AG09319 (cell line): Measurements from ENCODE around the gene CAND2.
A peak's percentile ranks its signal among the peaks of the same experiment; 100 is the strongest.
"Not testable (repeated sequence)": the region's sequence is repeated elsewhere in the genome, so short reads cannot be mapped to it uniquely, and the experiment has no call there.

Experiments
- DNase-seq: peaks from one replicate; pipeline ENCODE4 v3.0.0-alpha.2; 2010; ENCODE audit warnings: low read depth; ENCODE audit errors: extremely low read depth
- TF ChIP-seq, protein P1 (sequence below): IDR thresholded peaks from 2 replicates; pipeline ENCODE4 v1.5.1; 2011; ENCODE audit warnings: low read depth, mild to moderate bottlenecking, inconsistent platforms, low read length, moderate library complexity

CAND2 gene

DNA sequence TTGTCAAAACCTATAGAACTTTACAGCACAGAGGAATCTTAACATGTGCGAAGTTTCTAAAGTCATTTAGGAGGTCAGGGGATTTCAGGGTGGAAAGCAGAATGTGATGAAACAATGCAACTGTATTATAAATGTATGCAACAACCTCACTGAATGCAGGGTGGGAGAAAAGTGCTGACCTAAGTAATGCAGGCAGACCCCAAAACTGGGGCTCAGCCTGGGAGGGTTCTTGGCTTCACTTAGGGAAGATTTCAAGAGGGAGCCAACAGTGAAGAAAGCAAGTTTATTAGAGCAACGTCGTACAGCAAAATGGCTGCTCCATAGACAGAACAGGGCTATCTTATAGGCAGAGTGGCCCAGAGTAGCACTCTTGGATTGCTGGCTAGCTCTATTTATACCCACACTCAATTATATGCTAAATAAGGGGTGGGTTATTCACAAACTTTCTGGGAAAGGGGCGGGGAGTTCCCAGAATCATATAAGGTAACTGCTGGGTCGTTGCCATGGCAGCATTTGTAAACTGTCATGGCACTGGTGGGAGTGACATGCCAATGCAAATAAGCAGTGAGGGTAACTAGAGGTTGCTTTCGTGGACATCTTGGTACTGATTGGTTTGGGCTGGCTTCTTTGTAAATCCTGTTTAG is 14.2 kb upstream of the CAND2 start:
- TF ChIP-seq, protein P1, sequence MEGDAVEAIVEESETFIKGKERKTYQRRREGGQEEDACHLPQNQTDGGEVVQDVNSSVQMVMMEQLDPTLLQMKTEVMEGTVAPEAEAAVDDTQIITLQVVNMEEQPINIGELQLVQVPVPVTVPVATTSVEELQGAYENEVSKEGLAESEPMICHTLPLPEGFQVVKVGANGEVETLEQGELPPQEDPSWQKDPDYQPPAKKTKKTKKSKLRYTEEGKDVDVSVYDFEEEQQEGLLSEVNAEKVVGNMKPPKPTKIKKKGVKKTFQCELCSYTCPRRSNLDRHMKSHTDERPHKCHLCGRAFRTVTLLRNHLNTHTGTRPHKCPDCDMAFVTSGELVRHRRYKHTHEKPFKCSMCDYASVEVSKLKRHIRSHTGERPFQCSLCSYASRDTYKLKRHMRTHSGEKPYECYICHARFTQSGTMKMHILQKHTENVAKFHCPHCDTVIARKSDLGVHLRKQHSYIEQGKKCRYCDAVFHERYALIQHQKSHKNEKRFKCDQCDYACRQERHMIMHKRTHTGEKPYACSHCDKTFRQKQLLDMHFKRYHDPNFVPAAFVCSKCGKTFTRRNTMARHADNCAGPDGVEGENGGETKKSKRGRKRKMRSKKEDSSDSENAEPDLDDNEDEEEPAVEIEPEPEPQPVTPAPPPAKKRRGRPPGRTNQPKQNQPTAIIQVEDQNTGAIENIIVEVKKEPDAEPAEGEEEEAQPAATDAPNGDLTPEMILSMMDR: no peak
- DNase-seq: no peak

DNA sequence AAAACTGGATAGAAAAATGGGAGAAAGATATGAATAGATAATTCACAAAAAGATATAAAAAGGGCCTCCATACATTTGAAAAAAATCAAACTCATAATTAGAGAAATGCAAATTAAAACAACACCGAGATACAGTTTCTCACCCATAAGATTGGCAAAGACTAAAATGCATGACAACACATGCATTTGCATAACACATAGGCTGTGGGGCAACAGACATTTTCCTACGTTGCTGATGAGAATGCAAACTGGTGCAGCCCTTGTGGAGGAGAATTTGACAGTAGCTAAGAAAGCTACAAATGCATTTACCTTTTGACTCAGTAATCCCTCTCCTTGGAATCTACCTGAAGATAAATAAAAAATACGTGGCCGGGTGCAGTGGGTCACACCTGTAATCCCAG is 11.4 kb upstream of the CAND2 start:
- DNase-seq: no peak

DNA sequence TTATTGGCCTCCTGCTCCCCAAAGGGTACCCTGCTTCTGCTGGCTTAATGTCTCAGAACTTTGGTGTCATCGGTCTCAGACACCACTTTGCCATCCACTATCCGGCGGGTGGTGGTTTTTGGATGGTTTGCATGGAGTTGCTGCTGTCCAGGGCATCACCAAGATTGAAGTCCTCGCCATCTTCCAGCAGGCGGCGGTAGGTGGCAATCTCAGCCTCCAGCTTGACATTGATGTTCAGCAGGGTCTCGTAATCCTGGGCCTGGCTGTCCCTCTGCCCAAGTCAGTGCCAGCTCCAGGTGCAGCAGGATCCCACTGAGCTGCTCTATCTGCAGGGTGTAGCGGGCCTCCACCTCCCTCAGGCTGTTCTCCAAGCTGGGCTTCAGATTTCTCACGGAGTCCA is 9.1 kb upstream of the CAND2 start:
- TF ChIP-seq, protein P1: peak; percentile 44
- not testable (repeated sequence) for DNase-seq

More for the DNA sequence above, 11.4 kb upstream of the CAND2 start:
- TF ChIP-seq, protein P1: no peak

DNA sequence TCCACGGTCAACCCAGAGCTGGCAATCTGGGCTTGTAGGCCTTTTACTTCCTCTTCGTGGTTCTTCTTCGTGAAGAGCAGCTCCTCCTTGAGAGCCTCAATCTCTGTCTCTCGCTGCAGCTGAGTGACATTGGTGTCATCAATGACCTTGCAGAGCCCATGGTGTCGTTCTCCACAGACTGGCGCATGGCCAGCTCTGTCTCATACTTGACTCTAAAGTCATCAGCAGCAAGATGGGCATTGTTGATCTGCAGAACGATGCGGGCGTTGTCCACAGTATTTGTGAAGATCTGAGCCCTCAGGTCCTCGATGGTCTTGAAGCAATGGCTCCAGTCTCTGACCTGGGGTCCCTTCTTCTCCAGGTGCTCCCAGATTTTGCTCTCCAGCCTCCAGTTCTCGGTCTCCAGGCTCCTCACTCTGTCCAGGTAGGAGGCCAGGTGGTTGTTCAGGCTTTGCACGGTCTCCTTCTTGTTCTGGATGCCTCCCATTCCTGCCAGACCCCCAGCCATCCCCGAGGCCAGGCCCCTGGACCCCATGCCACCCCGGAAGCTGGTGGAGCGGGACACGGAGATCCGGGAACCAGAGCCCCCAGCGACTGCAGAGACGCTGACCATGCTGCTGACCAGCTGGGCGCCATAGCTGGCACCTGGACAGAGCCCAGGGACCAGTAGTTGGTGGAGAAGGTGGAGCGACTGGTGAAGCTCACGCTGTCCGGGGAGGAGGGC is 8.4 kb upstream of the CAND2 start:
- DNase-seq: not testable (repeated sequence)

DNA sequence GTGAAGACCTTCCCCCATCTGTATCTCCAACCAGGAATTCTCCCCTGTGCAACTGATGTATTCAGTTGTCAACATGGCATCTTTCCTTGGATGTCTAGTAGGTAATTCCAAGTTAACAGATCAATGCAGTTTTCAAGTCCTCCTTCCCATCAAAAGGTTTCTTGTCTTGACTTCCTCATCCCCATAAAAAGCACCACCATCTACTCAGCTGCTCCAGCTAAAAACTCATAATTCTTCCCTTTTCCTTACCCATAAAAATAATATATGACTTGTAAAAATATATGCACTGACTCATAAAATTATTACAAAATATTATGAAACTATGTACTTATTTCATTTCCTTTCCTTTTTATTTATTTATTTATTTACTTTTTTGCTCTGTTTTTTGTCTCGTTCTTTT is 5.0 kb upstream of the CAND2 start:
- TF ChIP-seq, protein P1: no peak

DNA sequence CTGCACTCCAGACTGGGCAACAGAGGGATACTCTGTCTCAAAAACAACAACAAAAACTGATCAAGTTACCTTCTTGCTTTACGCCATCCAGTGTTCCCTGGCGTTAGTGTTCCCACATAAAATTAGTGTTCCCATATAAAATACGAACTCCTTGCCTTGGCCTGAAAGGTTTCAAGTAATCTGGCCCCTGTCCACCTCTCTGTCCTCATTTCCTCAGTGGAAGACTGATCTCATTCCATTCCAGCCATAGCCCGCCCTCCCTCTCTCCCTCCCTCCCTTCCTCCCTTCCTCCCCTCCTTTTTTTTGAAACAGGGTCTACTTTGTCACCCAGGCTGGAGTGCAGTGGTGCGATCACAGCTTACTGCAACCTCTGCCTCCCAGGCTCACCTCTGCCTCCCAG is 2.8 kb upstream of the CAND2 start:
- TF ChIP-seq, protein P1: no peak
- DNase-seq: no peak

More for the DNA sequence above, 5.0 kb upstream of the CAND2 start:
- DNase-seq: no peak

DNA sequence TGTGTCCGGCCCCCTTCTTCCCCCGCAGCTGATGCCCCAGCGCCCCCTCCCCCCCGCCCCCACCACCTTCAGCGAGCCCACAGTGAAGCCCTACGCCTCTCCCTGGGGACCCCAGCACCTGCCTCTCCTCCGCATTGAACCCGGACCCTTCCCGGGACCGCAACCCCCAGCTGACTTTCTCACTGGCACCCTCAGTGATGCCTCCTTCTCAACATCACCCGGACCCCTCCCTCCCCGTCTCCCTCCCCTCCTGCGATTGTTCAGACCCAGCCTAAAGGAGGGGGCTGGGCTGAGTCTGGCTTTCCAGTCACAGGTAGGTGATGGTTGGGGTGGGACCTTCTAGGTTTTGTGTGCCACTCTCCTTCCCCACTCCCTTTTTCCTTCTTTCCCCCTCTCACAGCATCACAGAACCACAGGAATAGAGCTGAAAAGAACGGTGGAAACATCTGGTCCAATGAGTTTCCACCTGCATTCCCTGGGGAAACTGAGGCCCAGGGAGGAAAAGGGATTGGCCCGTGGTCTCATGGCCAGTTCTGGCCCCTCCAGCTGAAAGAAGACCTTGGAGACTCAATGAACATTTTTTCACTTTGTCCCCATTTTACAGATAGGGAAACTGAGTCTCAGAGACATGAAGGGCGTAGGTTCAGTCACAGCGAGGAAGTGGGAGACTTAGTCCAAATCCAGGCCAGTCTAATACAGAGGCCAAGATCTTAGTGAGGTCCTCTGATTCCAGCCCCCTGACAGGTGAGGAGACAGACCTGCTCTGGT is 828 bp downstream of the CAND2 start:
- DNase-seq: no peak
- TF ChIP-seq, protein P1: no peak
